Peyer's patch (tissue), 4 donors: ENCODE measurements around the gene TNFSF15. TPM values are rescaled to one million over a fixed set of nuclear protein-coding genes. Genes with fewer than 3 reads are reported as not detected.

Experiments used
- DNase-seq, 3 donors: peaks; one replicate each; pipeline ENCODE4 v3.0.0-alpha.2; 2017 to 2019
- H3K27ac ChIP-seq, 4 donors: fragments of 200-600 bp; sonication (generic); one replicate each; pipeline ENCODE4 v1.5.1; 2016 to 2019
- H3K27me3 ChIP-seq, 2 donors: fragments of 200-600 bp; sonication (generic); one replicate each; pipeline ENCODE4 v1.5.1; 2019
- H3K36me3 ChIP-seq, 3 donors: fragments of 200-600 bp; sonication (generic); one replicate each; pipeline ENCODE4 v1.5.1; 2016 to 2019
- H3K4me1 ChIP-seq, 4 donors: fragments of 200-600 bp; sonication (generic); one replicate each; pipeline ENCODE4 v1.5.1; 2016 to 2019
- H3K4me3 ChIP-seq, 4 donors: fragments of 200-600 bp; sonication (generic); 1 replicate in 3 of 4; 2 replicates in 1 of 4; pipeline ENCODE4 v1.5.1; 2016 to 2019; ENCODE audit warnings: mild to moderate bottlenecking in 1 of 4
- H3K9me3 ChIP-seq, 4 donors: fragments of 200-600 bp; sonication (generic); one replicate each; pipeline ENCODE4 v1.5.1; 2016 to 2019; ENCODE audit warnings: mild to moderate bottlenecking in 1 of 4
- POLR2A ChIP-seq, 2 donors: fragments of 450-650 bp; IDR thresholded peaks; one replicate each; pipeline ENCODE4 v1.5.1; 2017; ENCODE audit warnings: antibody characterized with exemption in 2 of 2, mild to moderate bottlenecking in 2 of 2, moderate library complexity in 2 of 2
- total RNA-seq, 4 donors: library from RNA; depleted of rRNA; stranded (reverse); fragments of >200 nt; gene quantifications; one replicate each; pipeline ENCODE4 v1.1.0, GENCODE V29; 2016
- TF ChIP-seq, protein P1 (sequence below), 6 experiments: fragments of 450-650 bp in 4 of 6; fragments of 200-600 bp in 2 of 6; sonication (generic) in 1 of 6; IDR thresholded peaks; one replicate each; pipeline ENCODE4 v1.5.1; 2017 to 2019; ENCODE audit warnings: antibody characterized with exemption in 6 of 6, mild to moderate bottlenecking in 3 of 6, moderate library complexity in 1 of 6

The TNFSF15 gene
- total RNA-seq, 4 donors from 2014 or later: 0.83 to 2.3 (median 1.6) TPM

DNA sequence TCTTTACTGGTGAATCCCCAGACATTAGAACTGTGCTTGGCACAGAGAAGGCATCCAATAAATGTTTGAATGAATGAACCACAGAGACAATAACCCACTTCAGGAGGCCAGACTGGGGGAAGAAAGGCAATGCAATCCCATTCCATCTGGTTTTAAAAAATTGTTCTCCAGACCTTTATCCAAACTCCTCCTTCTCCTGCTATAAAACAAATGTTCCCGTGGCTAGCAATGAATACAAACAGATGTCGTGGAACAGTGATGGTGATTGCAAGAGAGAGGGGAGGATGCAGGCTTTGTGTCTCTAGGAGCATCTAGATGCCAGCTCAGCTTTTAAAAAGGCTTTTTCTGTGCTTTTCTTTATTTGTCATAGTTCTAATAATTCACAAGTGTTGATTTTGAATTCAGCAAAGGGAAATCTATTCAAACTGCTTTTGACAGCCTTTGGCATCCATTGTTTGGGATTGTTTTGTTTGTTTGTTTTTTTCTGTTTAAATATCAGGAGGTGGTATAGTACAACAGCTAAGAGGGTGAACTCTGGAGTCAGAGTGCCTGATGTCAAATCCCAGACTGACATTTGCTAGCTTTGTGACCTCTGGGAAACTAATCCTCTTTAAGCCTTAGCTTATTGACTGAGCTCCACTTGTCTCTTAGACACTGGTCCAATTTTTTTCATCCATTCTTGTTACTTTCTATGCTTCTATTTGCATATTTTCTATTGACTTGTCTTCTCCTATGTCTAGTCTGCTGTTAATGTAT is 59.1 kb downstream of the TNFSF15 start:
- no peak for DNase-seq
- TF ChIP-seq, protein P1, sequence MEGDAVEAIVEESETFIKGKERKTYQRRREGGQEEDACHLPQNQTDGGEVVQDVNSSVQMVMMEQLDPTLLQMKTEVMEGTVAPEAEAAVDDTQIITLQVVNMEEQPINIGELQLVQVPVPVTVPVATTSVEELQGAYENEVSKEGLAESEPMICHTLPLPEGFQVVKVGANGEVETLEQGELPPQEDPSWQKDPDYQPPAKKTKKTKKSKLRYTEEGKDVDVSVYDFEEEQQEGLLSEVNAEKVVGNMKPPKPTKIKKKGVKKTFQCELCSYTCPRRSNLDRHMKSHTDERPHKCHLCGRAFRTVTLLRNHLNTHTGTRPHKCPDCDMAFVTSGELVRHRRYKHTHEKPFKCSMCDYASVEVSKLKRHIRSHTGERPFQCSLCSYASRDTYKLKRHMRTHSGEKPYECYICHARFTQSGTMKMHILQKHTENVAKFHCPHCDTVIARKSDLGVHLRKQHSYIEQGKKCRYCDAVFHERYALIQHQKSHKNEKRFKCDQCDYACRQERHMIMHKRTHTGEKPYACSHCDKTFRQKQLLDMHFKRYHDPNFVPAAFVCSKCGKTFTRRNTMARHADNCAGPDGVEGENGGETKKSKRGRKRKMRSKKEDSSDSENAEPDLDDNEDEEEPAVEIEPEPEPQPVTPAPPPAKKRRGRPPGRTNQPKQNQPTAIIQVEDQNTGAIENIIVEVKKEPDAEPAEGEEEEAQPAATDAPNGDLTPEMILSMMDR (IDR thresholded peaks at IDR 0.05): no peak
- no peak for TF ChIP-seq POLR2A (IDR thresholded peaks at IDR 0.05)
- H3K9me3 ChIP-seq: no peaks in the 10 kb centered on the region
- H3K4me1 ChIP-seq: no peaks in the 10 kb centered on the region
- H3K36me3 ChIP-seq: no peaks in the 10 kb centered on the region
- no peaks in the 10 kb centered on the region for H3K27me3 ChIP-seq
- no peak overlapping the region for H3K4me3 ChIP-seq
- H3K27ac ChIP-seq: no peak overlapping the region

DNA sequence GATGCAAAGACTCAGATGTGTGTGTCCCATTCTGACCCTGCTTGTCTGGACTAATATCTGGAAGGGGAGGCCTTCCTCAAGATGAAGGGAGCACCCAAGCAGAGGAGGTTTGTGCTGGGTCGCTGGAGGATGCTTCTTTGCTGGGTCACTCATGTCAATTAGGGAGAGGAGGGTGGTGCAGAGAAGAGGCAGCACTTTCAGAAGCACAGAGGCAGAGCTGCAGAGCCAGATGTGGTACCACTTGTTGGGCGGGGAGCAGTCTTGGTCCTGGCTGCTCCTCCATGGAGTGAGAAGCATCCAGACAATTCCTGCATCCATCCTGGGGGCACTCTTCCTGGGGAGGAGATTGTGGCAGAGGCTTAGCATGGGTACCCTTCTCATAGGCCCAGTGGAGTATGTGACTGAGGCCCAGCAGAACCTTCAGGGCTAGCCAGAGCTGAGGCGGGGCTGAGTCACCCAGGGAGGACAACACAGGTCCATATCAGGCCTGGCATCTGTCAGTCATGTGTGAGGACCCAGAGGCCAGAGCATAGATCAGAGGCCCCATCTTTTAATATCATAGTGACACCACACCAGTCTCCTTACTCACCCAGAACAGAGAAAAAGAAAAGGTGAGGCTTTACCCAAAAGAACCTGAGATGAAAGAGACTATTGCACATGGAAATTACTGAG is 59.8 kb downstream of the TNFSF15 start:
- no peaks in the 10 kb centered on the region for H3K36me3 ChIP-seq
- DNase-seq: no peak
- no peaks in the 10 kb centered on the region for H3K9me3 ChIP-seq
- no peaks in the 10 kb centered on the region for H3K27me3 ChIP-seq
- H3K27ac ChIP-seq: no peak overlapping the region
- no peak overlapping the region for H3K4me3 ChIP-seq
- TF ChIP-seq POLR2A (IDR thresholded peaks at IDR 0.05): no peak
- TF ChIP-seq, protein P1 (IDR thresholded peaks at IDR 0.05): no peak
- H3K4me1 ChIP-seq: no peaks in the 10 kb centered on the region

DNA sequence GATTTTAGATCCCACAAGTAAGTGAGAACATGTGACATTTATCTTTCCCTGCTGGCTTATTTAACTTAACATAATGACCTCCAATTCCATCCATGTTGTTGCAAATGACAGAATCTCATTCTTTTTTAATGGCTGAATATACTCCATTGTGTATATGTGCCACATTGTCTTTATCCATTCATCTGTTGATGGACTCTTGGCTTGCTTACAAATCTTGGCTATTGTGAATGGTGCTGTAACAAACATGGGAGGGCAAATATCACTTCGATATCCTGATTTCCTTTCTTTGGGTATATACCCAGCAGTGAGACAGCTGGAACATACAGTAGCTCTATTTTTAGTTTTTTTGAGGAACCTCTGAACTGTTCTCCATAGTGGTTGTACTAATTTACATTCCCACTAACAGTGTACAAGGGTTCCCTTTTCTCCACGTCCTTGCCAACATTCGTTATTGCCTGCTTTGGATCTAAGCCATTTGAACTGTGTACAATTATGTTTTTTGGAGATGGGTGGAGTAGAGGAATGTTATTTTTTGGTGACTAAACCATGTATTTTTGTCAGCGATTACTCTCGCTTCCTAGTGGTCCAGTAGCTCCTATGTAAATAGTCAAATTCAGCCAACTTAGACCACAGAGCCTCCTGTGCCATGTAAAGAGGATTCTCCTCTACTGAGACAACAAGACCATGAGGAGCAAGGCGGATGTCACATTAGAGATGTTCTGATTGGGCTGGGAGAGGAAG is 60.6 kb downstream of the TNFSF15 start:
- H3K9me3 ChIP-seq: no peaks in the 10 kb centered on the region
- no peaks in the 10 kb centered on the region for H3K36me3 ChIP-seq
- H3K27ac ChIP-seq: no peak overlapping the region
- no peaks in the 10 kb centered on the region for H3K27me3 ChIP-seq
- TF ChIP-seq, protein P1 (IDR thresholded peaks at IDR 0.05): no peak
- no peak for TF ChIP-seq POLR2A (IDR thresholded peaks at IDR 0.05)
- no peak for DNase-seq
- no peaks in the 10 kb centered on the region for H3K4me1 ChIP-seq
- H3K4me3 ChIP-seq: no peak overlapping the region

DNA sequence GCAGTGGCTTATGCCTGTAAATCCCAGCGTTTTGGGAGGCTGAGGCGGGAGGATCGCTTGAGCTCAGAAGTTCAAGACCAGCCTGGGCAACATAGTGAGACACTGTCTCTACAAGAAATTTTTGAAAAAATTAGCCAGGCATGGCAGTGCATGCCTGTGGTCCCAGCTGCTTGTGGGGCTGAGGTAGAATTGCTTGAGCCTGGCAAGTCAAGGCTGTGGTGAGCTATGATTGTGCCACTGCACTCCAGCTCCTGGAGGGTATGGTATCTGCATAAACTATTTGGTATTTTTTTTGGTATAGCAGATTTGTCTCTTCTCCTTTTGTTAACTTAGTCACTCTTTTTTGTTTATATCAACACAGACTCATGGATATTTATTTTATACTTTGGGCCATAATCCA is 62.4 kb downstream of the TNFSF15 start:
- Histone ChIP-seq H3K4me1 (no peaks in the 10 kb centered on the region), H3K27ac (no peak overlapping the region), H3K9me3 (no peaks in the 10 kb centered on the region), H3K4me3 (no peak overlapping the region), H3K27me3 (no peaks in the 10 kb centered on the region), H3K36me3 (no peaks in the 10 kb centered on the region)
- TF ChIP-seq POLR2A (IDR thresholded peaks at IDR 0.05): no peak
- TF ChIP-seq, protein P1 (IDR thresholded peaks at IDR 0.05): no peak
- no peak for DNase-seq

DNA sequence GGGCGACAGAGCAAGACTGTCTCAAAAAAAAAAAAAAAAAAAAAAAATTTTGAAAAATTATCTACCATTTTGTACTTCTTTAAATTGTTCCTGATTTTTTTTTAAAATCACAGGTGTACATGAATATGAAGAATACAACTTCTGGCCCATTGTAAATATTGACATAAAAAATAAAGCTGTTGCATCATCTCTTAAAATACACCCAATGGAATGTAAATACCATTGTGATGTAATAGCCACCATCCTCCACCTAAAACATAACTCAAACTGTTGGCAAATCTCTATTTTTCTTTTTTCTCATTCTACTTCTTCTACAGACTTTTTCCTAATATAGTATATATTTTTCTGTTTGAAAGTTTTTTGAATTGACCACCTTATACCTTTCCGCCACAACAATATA is 62.9 kb downstream of the TNFSF15 start:
- TF ChIP-seq, protein P1 (IDR thresholded peaks at IDR 0.05): no peak
- no peak for TF ChIP-seq POLR2A (IDR thresholded peaks at IDR 0.05)
- no peaks in the 10 kb centered on the region for H3K36me3 ChIP-seq
- no peaks in the 10 kb centered on the region for H3K4me1 ChIP-seq
- H3K27ac ChIP-seq: no peak overlapping the region
- no peak overlapping the region for H3K4me3 ChIP-seq
- no peaks in the 10 kb centered on the region for H3K27me3 ChIP-seq
- H3K9me3 ChIP-seq: no peaks in the 10 kb centered on the region
- DNase-seq: no peak
